ENCODE results near the gene FRY.

GRCh38 chr13:32026623-32027022 is 5.0 kb upstream of the FRY start:
- TF ChIP-seq CTCF (conservative IDR thresholded peaks at IDR 0.05) (no peak), ZFX (IDR thresholded peaks at IDR 0.05) (no peak)

Measured in C4-2B (cell line).